ENCODE results near the gene CDIP1.

Gene CDIP1

GRCh38 chr16:4535627-4536108, 2.9 kb downstream of the CDIP1 start:
- TF ChIP-seq JUND (IDR thresholded peaks at IDR 0.05; ENCODE audit: low read depth), result no peak
- in situ Hi-C loops (cut with HindIII; ENCODE audit: low pct_unique_long_range_greater_than_20kb, low sequenced_read_pairs), result no loop called here
- no peak for DNase-seq (ENCODE audit: low read depth in 1 of 2, low spot score in 1 of 2)

GRCh38 chr16:4534151-4534790, 4.3 kb downstream of the CDIP1 start:
- no peak for DNase-seq (ENCODE audit: low read depth in 1 of 2, low spot score in 1 of 2)
- TF ChIP-seq JUND (IDR thresholded peaks at IDR 0.05; ENCODE audit: low read depth), result no peak
- in situ Hi-C loops (cut with HindIII; ENCODE audit: low pct_unique_long_range_greater_than_20kb, low sequenced_read_pairs), result no loop called here

- no peak for DNase-seq (ENCODE audit: low read depth in 1 of 2, low spot score in 1 of 2)
- in situ Hi-C loops (cut with HindIII; ENCODE audit: low pct_unique_long_range_greater_than_20kb, low sequenced_read_pairs), result no loop called here
- no peak for TF ChIP-seq JUND (IDR thresholded peaks at IDR 0.05; ENCODE audit: low read depth)
These were observed 5.1 kb downstream of the CDIP1 start for GRCh38 chr16:4533490-4533889.

GRCh38 chr16:4532238-4532637, 6.3 kb downstream of the CDIP1 start:
- in situ Hi-C loops (cut with HindIII; ENCODE audit: low pct_unique_long_range_greater_than_20kb, low sequenced_read_pairs), result no loop called here
- DNase-seq (ENCODE audit: low read depth in 1 of 2, low spot score in 1 of 2), result no peak
- no peak for TF ChIP-seq JUND (IDR thresholded peaks at IDR 0.05; ENCODE audit: low read depth)

GRCh38 chr16:4531811-4532210, 6.8 kb downstream of the CDIP1 start:
- DNase-seq (ENCODE audit: low read depth in 1 of 2, low spot score in 1 of 2), result no peak
- no peak for TF ChIP-seq JUND (IDR thresholded peaks at IDR 0.05; ENCODE audit: low read depth)
- in situ Hi-C loops (cut with HindIII; ENCODE audit: low pct_unique_long_range_greater_than_20kb, low sequenced_read_pairs), result no loop called here

GRCh38 chr16:4529085-4530060, 9.2 kb downstream of the CDIP1 start:
- in situ Hi-C loops (cut with HindIII; ENCODE audit: low pct_unique_long_range_greater_than_20kb, low sequenced_read_pairs), result no loop called here

GRCh38 chr16:4525634-4526277, 12.8 kb downstream of the CDIP1 start:
- DNase-seq (ENCODE audit: low read depth in 1 of 2, low spot score in 1 of 2), result no peak
- no peak for TF ChIP-seq JUND (IDR thresholded peaks at IDR 0.05; ENCODE audit: low read depth)
- in situ Hi-C loops (cut with HindIII; ENCODE audit: low pct_unique_long_range_greater_than_20kb, low sequenced_read_pairs), result no loop called here

More at GRCh38 chr16:4529085-4530060, 9.2 kb downstream of the CDIP1 start:
- DNase-seq (ENCODE audit: low read depth in 1 of 2, low spot score in 1 of 2), result no peak
- TF ChIP-seq JUND (IDR thresholded peaks at IDR 0.05; ENCODE audit: low read depth), result no peak

GRCh38 chr16:4525069-4525468, 13.5 kb downstream of the CDIP1 start:
- no peak for DNase-seq (ENCODE audit: low read depth in 1 of 2, low spot score in 1 of 2)
- in situ Hi-C loops (cut with HindIII; ENCODE audit: low pct_unique_long_range_greater_than_20kb, low sequenced_read_pairs), result no loop called here
- TF ChIP-seq JUND (IDR thresholded peaks at IDR 0.05; ENCODE audit: low read depth), result no peak

GRCh38 chr16:4524571-4524970, 14.0 kb downstream of the CDIP1 start:
- no peak for DNase-seq (ENCODE audit: low read depth in 1 of 2, low spot score in 1 of 2)
- in situ Hi-C loops (cut with HindIII; ENCODE audit: low pct_unique_long_range_greater_than_20kb, low sequenced_read_pairs), result no loop called here

GRCh38 chr16:4523686-4524085, 14.9 kb downstream of the CDIP1 start:
- TF ChIP-seq JUND (IDR thresholded peaks at IDR 0.05; ENCODE audit: low read depth), result no peak
- in situ Hi-C loops (cut with HindIII; ENCODE audit: low pct_unique_long_range_greater_than_20kb, low sequenced_read_pairs), result no loop called here
- DNase-seq (ENCODE audit: low read depth in 1 of 2, low spot score in 1 of 2), result no peak

More at GRCh38 chr16:4524571-4524970, 14.0 kb downstream of the CDIP1 start:
- TF ChIP-seq JUND (IDR thresholded peaks at IDR 0.05; ENCODE audit: low read depth), result no peak

- TF ChIP-seq JUND (IDR thresholded peaks at IDR 0.05; ENCODE audit: low read depth), result no peak
- in situ Hi-C loops (cut with HindIII; ENCODE audit: low pct_unique_long_range_greater_than_20kb, low sequenced_read_pairs), result no loop called here
- no peak for DNase-seq (ENCODE audit: low read depth in 1 of 2, low spot score in 1 of 2)
These were observed 16.5 kb downstream of the CDIP1 start for GRCh38 chr16:4522051-4522581.

GRCh38 chr16:4520913-4521312, 17.7 kb downstream of the CDIP1 start:
- no peak for TF ChIP-seq JUND (IDR thresholded peaks at IDR 0.05; ENCODE audit: low read depth)
- DNase-seq (ENCODE audit: low read depth in 1 of 2, low spot score in 1 of 2), result no peak
- in situ Hi-C loops (cut with HindIII; ENCODE audit: low pct_unique_long_range_greater_than_20kb, low sequenced_read_pairs), result no loop called here

All from T47D (cell line).